Activated T-helper 1 cell treated with anti-CD3 and anti-CD28 coated beads, Interleukin-12 subunit alpha, Interleukin-12 subunit beta, Interleukin-2, Interleukin-4 antibody, amounts not matched to agents 30 ng/mL and 10 ng/mL and 1 ng/mL, durations not matched to agents 14 hours and 24 hours and 36 hours (primary cell): ENCODE measurements around the gene ARHGAP4. TPM values are rescaled to one million over a fixed set of nuclear protein-coding genes. Genes with fewer than 3 reads are reported as not detected.

Source experiments
- DNase-seq: peaks from one replicate; pipeline ENCODE4 v3.0.0; 2021; ENCODE audit warnings: low spot score
- H3K27ac Mint-ChIP-seq: one replicate; pipeline ENCODE4 v1.8.0; 2021; ENCODE audit warnings: mild to moderate bottlenecking, mixed read lengths
- H3K27me3 Mint-ChIP-seq: one replicate; pipeline ENCODE4 v1.8.0; 2022; ENCODE audit warnings: mild to moderate bottlenecking, moderate library complexity, mixed read lengths; ENCODE audit not compliant: insufficient read depth
- H3K36me3 Mint-ChIP-seq: one replicate; pipeline ENCODE4 v1.8.0; 2021; ENCODE audit warnings: low read depth, mixed read lengths
- H3K4me1 Mint-ChIP-seq: one replicate; pipeline ENCODE4 v1.8.0; 2021; ENCODE audit warnings: low read depth, mixed read lengths
- H3K4me3 Mint-ChIP-seq: one replicate; pipeline ENCODE4 v1.8.0; 2021; ENCODE audit warnings: mild to moderate bottlenecking, moderate library complexity, mixed read lengths
- H3K9me3 Mint-ChIP-seq: one replicate; pipeline ENCODE4 v1.8.0; 2021; ENCODE audit warnings: mixed read lengths
- intact Hi-C: fragments of 100-400 bp; cut with micrococcal nuclease; formaldehyde crosslinking; loops from one replicate; pipeline ENCODE4 v1.15.1; 2024
- total RNA-seq: library from RNA; stranded (reverse); gene quantifications from 2 replicates; pipeline ENCODE4 v1.2.3, GENCODE V29; 2022

The ARHGAP4 gene
- total RNA-seq, 1 donor from 2014 or later = 128 TPM

DNA sequence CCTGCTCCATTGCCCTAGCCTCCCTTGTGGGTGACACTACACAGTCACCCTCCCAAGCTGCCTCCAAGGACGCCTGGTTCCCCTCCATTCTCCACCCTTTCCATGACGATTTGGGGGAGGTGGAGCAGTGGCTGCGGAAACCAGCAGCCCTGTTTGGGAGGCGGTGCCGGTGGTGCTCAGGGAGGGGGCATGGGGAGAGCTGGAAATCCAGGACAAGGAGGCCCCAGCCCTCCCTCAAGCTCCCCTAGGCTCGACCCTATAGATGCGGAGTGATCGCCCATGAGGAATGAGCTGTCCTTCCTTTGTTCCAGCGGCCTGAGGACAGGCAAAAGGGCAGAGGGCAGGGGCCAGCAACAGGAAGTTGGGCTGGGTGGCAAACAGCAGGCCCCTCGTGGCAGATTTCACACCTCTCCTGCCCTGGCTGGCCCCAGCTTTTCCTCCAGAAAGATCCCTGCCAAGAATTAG, 22.0 kb upstream of the ARHGAP4 start:
- no peaks in the 10 kb centered on the region for H3K9me3 Mint-ChIP-seq
- peaks cover 11% of the 10 kb centered on the region for H3K36me3 Mint-ChIP-seq
- no peak overlapping the region for H3K4me3 Mint-ChIP-seq
- H3K27ac Mint-ChIP-seq = peak overlapping the region; percentile 68
- no peak for DNase-seq
- intact Hi-C loops = no loop called here
- peaks cover 9% of the 10 kb centered on the region for H3K4me1 Mint-ChIP-seq
- H3K27me3 Mint-ChIP-seq = no peaks in the 10 kb centered on the region

DNA sequence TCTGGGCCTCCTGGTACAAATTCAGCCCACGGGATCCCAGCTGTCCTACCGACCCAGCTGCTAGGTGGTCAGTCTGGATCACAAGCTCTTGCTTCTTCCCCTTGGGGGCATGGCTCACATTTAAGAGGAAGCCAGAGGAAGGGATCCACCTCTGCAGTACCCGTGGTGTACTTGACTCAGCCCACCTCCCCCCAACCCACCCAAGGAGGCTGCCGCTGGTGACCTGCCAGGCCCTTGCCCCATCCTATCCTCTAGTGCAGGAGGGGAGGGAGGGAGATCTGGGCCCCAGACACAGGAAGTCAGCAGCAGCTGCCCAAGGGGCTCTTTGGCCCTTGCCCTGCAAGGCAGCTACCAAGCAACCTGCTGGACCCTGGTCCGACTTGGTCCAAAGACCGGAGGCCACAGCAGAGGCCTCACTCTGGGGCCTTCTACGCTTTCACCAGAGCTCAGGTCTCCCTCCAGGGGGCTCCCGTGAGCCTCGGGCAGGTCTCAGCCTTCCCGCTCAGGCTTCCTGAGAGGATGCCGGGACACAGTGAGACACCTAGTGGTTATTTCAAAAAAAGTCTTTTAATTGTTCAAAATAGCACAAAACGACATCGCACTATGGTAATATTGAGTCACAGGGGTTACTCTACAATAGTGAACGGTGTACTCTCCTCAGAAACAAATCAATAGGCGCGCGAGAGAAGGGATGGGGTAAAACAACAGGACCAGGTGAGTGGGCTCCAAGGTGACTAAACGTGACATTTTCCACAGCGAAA, 21.1 kb upstream of the ARHGAP4 start:
- peaks cover 11% of the 10 kb centered on the region for H3K36me3 Mint-ChIP-seq
- DNase-seq = peak; percentile 67
- intact Hi-C loops = loop anchor here (1.0 kb wide), 3 partner anchors 21 to 183 kb away; partner anchors contain the start of genes ARHGAP4 and PLXNB3

DNA sequence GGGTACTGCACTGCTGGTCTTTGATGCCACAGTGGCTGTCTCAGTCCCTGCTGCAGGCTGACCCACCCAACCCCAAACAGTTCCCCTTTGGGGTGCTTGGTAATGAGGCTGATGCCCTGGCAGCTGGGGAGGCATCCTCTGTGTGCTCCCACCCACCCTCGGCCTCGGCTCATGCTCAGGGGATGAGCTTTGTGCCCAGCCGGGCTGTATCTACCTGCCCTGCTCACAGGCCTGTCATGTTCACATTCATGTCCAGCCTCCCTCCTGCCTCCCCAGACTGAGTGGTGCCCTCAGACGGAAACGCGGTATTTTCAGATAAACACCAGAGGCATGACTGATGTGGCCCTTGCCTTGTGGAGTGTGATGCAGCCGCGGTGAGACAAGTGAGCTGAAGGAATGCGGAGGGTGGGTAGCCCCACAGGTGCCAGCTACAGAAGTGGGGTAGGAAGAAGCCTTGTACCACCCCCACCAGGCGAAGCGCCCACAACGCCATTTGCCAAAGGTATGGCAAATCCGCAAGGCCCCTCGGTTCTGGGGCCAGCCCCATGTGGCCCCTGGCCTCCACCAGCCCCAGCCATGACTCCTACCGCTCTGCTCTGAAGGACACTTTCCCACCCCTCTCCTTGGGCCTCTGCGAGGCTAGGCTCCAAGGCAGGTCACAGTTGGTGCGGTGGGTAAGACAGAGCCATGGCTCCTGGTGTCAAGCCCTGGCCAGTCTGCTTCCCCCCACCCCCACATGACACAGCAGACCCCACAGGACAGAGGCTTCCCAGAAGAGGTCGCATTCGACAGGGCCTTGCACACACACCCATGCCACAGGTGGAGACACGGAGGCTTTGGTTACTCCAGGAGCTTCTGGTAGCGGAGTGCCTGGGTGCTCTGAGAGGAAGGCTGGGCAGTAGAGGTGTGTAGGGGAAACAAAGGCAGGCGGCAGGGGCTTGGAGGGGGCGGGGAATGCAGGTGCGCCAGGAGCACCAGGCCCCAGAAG, 20.2 kb upstream of the ARHGAP4 start:
- DNase-seq = no peak
- intact Hi-C loops = no loop called here
- H3K27ac Mint-ChIP-seq = no peak overlapping the region
- H3K27me3 Mint-ChIP-seq = no peaks in the 10 kb centered on the region
- peaks cover 11% of the 10 kb centered on the region for H3K4me1 Mint-ChIP-seq
- H3K9me3 Mint-ChIP-seq = no peaks in the 10 kb centered on the region
- peaks cover 12% of the 10 kb centered on the region for H3K36me3 Mint-ChIP-seq
- H3K4me3 Mint-ChIP-seq = no peak overlapping the region

More for the DNA sequence above, 21.1 kb upstream of the ARHGAP4 start:
- H3K9me3 Mint-ChIP-seq = no peaks in the 10 kb centered on the region
- peak overlapping the region; percentile 91 for H3K27ac Mint-ChIP-seq
- peak overlapping the region; percentile 3 for H3K4me3 Mint-ChIP-seq
- H3K27me3 Mint-ChIP-seq = no peaks in the 10 kb centered on the region
- H3K4me1 Mint-ChIP-seq = peaks cover 9% of the 10 kb centered on the region

DNA sequence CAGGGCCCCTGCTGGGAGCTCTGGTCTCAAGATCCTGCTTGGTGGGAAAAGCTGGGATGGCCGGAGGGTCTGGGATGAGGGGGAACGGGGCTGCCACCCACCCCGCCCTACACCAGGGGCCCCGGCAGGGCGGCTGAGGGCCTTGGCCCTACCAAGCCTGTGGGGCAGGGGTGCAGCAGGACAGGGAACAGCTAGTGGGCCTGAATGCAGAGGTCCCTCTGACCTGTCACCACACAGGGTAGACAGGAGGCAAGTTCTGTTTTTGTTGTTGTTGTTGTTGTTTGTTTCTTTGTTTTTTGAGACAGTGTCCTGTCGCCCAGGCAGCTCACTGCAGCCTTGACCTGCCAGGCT, 18.7 kb upstream of the ARHGAP4 start:
- intact Hi-C loops = no loop called here
- peak overlapping the region; percentile 54 for H3K4me3 Mint-ChIP-seq
- no peak for DNase-seq
- H3K9me3 Mint-ChIP-seq = no peaks in the 10 kb centered on the region
- H3K27ac Mint-ChIP-seq = no peak overlapping the region
- no peaks in the 10 kb centered on the region for H3K27me3 Mint-ChIP-seq
- peaks cover 8% of the 10 kb centered on the region for H3K36me3 Mint-ChIP-seq
- H3K4me1 Mint-ChIP-seq = peaks cover 14% of the 10 kb centered on the region

DNA sequence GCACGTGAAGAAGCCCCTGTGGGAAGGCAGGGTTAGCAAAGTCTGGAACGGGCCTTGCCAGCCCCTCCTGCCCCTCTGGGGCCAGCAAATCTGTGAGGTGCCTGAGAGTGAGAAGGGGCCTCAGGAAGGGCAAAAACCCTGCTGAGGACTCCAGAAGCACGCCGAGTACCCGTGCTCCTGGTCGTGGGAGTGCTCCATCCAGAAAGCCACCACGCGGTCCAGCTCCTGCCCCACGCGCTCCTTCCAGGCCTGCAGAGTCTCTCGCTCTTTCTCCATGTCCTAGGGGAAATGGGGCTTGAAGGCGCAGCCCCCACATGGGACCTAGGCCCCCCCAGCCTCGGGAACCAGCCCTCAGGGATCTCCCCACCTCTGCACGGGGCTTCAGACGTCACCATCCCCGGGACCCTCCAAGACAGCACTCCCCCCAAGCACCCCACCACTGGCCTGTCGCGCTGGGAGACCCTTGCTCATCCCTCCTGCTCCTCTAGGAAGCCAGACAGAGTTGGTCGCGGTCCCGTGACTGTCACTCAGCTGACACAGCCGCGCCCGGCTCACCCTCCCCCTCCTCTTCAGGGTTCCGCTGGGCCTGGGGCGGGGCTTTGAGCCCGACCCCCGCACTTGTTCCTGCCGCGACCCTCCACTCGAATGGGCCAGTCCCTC, 18.2 kb upstream of the ARHGAP4 start, which contains the start of gene RENBP:
Gene RENBP, minus strand, starts transcription at position 504 of the 660 bp plus-strand sequence. Its CDS starts 33 bp downstream, at position 471.
- H3K36me3 Mint-ChIP-seq = peaks cover 8% of the 10 kb centered on the region
- H3K27ac Mint-ChIP-seq = peak within 1 kb of the TSS; percentile 68
- intact Hi-C loops = no loop called here
- peaks cover 14% of the 10 kb centered on the region for H3K4me1 Mint-ChIP-seq
- H3K27me3 Mint-ChIP-seq = no peaks in the 10 kb centered on the region
- no peaks in the 10 kb centered on the region for H3K9me3 Mint-ChIP-seq
- peak within 1 kb of the TSS; percentile 84 for H3K4me3 Mint-ChIP-seq
- DNase-seq = no peak

DNA sequence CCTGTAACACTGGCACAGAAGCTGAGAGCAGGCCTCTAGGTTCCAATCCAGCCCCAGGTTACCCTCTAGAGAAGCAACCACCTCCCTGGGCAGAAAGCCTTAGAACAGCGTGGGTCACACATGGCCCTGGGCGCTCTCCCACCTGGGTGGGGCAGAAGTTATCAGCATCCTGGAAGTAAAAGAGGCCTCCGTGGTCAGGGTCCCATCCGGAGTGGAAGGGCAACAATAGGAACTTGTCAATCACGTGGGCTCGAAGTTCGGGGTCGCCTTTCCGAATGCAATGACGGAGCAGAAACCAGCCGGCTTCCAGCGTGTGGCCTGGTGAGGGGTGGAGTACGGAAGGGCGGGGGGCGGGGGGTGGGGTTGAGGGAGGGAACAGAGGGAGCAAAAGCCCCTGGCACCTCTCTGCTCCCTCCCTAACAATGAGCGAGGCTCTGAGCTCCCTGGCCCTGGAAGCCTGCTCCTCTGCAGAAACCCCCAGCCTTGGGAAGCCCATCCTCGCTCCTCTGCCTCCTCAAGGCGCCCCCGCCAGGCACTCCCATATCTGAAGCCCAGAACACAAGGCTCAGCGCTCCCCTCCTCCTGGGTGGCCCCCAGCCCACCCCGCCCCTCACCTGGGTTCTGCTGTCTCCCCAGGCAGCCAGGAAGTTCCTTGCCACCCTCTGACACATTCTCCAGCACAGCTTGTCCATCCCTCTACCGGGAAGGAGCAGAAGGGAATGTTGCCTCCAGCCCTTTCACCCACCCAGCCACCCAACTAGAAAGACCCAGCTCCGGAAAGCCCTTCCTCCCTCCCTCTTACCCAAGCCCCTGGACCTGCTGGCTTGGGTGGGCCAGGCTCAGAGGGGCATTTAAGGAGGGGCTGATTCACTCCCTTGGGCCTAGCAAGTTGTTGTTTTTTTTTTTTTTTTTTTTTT, 15.5 kb upstream of the ARHGAP4 start:
- peaks cover 5% of the 10 kb centered on the region for H3K36me3 Mint-ChIP-seq
- H3K4me1 Mint-ChIP-seq = peaks cover 4% of the 10 kb centered on the region
- H3K4me3 Mint-ChIP-seq = peak overlapping the region; percentile 72
- H3K27me3 Mint-ChIP-seq = no peaks in the 10 kb centered on the region
- DNase-seq = no peak
- H3K9me3 Mint-ChIP-seq = no peaks in the 10 kb centered on the region
- intact Hi-C loops = no loop called here
- peak overlapping the region; percentile 58 for H3K27ac Mint-ChIP-seq

DNA sequence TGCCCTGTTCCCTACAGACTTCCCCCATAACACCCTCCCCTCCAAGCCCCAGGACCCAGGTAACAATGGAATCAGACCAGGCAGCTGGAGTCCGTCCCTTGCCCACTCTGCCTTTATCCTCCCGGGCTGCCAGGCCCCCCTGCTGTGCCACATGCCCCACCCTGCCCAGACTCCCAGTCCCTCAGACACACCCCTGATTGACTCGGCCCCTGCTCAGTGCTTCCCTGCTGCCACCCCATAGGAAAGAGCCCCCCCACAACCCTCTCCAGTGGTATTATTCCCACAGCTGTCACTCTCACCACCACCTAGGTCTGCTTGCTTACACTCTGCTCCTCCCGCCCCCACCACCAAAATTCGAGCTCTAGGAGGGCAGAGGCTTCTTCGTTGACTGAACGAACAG, 13.5 kb upstream of the ARHGAP4 start:
- intact Hi-C loops = no loop called here
- Mint-ChIP-seq H3K4me3 (no peak overlapping the region), H3K36me3 (peaks cover 5% of the 10 kb centered on the region), H3K9me3 (no peaks in the 10 kb centered on the region), H3K27me3 (no peaks in the 10 kb centered on the region), H3K27ac (no peak overlapping the region), H3K4me1 (peaks cover 4% of the 10 kb centered on the region)
- no peak for DNase-seq

DNA sequence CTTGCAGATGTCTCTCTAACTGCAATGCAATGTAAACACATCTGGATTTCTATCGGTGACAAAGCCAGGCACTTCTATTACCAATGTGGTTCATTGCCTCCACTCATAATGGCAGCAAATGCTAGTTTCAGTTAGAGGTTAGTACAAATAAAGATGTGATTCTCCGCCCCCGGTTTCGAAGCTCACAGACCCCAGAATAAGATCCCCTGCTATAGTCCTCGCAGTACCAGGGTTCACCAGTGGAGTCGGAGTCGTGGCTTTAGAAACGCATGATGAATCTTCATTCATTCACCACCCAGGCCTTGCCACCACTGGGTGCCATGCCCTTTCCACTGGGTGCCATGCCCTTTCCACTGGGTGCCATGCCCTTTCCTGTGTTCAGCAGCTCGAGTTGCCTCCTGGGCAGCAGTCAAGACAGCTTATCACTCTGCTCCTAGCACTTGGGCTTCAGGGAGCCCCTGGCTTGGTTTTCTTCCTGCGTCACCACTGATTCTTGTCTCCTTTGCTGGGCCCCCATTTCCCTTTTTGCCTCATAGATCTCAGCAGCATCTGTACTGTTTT, 12.2 kb upstream of the ARHGAP4 start:
- DNase-seq = no peak
- peaks cover 3% of the 10 kb centered on the region for H3K36me3 Mint-ChIP-seq
- intact Hi-C loops = no loop called here
- H3K4me1 Mint-ChIP-seq = peaks cover 9% of the 10 kb centered on the region
- H3K9me3 Mint-ChIP-seq = no peaks in the 10 kb centered on the region
- no peak overlapping the region for H3K27ac Mint-ChIP-seq
- no peaks in the 10 kb centered on the region for H3K27me3 Mint-ChIP-seq
- no peak overlapping the region for H3K4me3 Mint-ChIP-seq

DNA sequence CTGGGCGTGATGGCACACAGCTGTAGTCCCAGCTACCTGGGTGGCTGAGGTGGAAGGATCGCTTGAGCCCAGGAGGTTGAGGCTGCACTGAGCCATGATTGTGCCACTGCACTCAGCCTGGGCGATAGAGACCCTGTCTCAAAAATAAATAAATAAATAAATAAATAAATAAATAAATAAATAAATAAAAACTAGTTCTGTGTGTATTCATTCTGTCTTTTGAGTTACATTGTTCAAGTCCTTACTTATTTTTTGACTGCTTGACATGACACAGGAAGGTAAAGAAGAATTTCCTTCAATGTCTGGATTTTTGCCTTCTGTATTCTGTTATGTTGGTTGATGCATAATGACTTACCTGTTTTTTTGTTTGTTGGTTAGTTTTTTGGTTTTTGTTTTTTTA, 11.0 kb upstream of the ARHGAP4 start:
- no peaks in the 10 kb centered on the region for H3K9me3 Mint-ChIP-seq
- H3K4me1 Mint-ChIP-seq = peaks cover 9% of the 10 kb centered on the region
- no peak for DNase-seq
- H3K4me3 Mint-ChIP-seq = no peak overlapping the region
- peaks cover 3% of the 10 kb centered on the region for H3K36me3 Mint-ChIP-seq
- intact Hi-C loops = no loop called here
- H3K27ac Mint-ChIP-seq = no peak overlapping the region
- no peaks in the 10 kb centered on the region for H3K27me3 Mint-ChIP-seq

DNA sequence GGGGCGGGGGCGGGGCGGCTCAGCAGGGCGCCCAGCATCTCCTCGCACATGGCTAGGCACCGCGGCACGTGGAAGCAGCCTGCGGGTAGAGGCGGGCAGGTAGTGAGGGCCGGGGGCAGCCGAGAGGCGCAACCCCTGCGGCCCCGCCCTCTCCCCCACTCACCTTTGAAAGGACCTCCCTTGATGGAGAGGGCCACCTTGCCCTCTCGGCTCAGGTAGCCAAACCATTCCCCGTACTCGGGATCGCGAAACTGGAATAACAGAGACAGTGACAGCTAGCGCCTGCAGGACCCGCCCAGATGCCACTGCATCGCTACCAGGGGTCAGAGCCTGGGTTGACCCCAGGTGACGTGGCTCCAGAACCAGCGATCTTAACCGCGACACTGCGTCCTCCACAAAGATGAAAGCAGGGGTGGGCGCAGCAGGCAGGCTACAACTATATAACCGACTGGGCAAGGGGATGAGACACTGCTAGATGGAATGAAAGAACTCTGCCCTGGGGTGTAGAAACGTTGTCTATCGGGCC, 9.3 kb upstream of the ARHGAP4 start:
- intact Hi-C loops = loop anchor here (1.0 kb wide), 1 partner anchor 9 kb away; the partner anchor contains the start of gene ARHGAP4
- Mint-ChIP-seq H3K36me3 (peaks cover 5% of the 10 kb centered on the region), H3K4me3 (peak overlapping the region; percentile 78), H3K27ac (peak overlapping the region; percentile 52), H3K27me3 (no peaks in the 10 kb centered on the region), H3K9me3 (no peaks in the 10 kb centered on the region), H3K4me1 (peaks cover 10% of the 10 kb centered on the region)
- DNase-seq = no peak

DNA sequence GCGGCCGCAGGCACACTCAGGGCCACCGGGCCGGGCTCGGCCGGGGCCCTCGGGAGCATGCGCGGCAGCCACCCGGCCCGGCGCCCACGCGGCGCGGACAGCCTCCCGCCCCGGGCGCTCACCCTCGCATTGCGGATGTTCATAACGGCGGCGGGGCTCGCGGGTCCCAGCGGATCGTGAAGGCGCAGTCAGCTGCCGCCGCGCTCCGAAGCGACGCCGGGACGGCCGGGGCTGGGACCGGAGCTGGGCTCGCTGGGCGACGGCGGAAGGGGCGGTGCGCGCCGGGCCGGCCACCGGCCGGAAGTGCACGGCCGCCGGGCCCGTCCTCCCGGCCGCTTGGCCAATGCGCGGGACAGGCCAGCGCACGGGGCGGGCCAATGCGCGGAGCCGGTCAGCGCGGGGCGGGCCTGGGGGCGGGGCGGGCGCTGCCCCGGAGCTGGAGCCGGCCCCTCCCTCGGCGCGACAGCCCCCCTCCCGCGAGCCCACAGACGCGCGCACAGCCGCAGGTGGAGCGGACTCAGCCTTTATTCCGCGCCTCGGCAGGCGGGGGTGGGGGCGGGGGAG, 8.8 kb upstream of the ARHGAP4 start, which contains the start of gene NAA10:
Gene NAA10, minus strand, starts transcription at position 276 of the 564 bp plus-strand sequence. Its CDS starts 133 bp downstream, at position 143.
- Mint-ChIP-seq H3K27me3 (no peaks in the 10 kb centered on the region), H3K9me3 (no peaks in the 10 kb centered on the region), H3K4me1 (peaks cover 10% of the 10 kb centered on the region), H3K27ac (peak within 1 kb of the TSS; percentile 67), H3K4me3 (peak within 1 kb of the TSS; percentile 88), H3K36me3 (peaks cover 5% of the 10 kb centered on the region)
- intact Hi-C loops = loop anchor here (1.0 kb wide), 1 partner anchor 9 kb away; the partner anchor contains the start of gene ARHGAP4
- DNase-seq = peak; percentile 55
